Renal cortex interstitium (tissue), 11 donors: ENCODE results near the gene PDCD11. TPM values are rescaled to one million over a fixed set of nuclear protein-coding genes. Genes with fewer than 3 reads are reported as not detected.
"Not testable (repeated sequence)": the region's sequence is repeated elsewhere in the genome, so short reads cannot be mapped to it uniquely, and the experiment has no call there.

Experiments used
- DNase-seq, 11 donors: peaks; one replicate each; pipeline ENCODE4 v3.0.0-alpha.2; 2013; ENCODE audit warnings: low read depth in 9 of 11, low spot score in 4 of 11; ENCODE audit errors: extremely low read depth in 1 of 11
- polyA plus RNA-seq, 3 donors: library from polyadenylated mRNA; unstranded; fragments of 120-200 nt; gene quantifications; one replicate each; pipeline ENCODE4 v1.2.1, GENCODE V29; 2013; ENCODE audit not compliant: insufficient read length in 3 of 3

Gene PDCD11
- polyA plus RNA-seq, 3 donors, result 35.7 to 38.6 (median 36.7) TPM

DNA sequence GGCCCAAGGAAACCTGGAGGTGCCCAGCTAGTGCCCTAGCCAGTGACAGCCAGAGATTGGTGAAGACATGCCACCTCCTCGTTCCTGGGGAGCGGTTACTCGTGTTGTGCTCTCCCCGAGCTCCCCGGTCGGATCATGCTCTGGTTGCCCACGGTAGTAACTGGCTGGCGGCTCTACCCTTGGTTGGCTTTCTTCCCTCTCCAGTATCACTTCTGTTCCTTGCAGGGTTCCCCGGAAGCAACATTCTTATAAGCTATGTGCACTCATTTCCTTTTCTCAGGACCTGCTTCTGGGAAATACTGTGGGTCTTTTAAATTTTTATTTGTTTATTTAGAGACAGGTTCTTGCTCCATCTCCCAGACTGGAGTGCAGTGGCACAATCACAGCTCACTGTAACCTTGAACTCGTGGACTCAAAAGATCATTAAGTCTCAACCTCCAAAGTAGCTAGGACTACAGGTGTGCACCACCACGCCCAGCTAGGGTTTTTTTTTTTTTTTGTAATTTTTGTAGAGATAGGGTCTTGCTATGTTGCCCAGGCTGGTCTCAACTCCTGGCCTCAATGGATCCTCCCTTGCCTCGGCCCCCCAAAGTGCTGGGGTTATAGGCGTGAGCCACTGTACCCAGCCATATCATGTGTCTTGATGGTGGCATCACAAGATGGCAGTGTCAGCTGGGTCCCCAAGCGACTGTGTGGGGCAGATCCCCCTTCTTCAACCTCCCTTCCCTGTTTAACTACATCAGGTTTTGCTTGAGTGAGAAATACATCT is 69.2 kb downstream of the PDCD11 start:
- DNase-seq, result no peak

DNA sequence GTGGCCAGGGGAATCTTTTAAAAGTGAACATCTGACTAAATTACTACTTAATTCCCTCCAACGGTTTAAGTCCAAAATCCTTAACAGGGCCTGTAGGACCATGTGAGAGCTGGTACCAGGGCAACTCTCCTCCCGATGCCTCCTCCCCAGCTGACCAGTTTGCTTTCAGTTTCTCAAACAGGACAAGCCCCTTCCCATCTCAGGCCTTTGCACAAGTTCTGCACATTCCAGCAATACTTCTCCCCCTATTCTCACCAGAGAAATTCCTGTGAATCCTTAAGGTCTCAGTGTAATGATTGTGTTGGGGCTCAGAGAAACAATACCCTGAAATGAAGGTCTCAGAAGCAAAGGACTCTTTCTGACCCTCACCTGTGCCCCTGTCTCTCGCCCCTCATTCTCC is 70.3 kb downstream of the PDCD11 start:
- DNase-seq, result no peak

DNA sequence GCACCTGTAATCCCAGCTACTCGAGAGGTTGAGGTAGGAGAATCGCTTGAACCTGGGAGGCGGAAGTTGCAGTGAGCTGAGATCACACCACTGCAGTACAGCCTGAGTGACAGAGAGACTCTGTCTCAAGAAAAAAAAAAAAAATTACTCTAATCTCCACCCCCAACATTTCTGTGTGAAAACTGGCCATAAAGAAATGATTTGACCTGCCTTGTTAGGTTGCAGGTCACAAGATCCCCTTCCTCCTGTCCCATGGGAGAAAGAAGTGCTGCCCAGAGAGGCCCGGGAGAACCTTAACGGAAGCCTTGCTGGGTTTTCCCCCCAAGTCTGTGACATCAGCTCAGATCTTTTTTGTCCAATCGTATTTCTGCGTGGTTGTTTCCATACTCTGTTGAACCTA is 71.0 kb downstream of the PDCD11 start:
- DNase-seq, result no peak

DNA sequence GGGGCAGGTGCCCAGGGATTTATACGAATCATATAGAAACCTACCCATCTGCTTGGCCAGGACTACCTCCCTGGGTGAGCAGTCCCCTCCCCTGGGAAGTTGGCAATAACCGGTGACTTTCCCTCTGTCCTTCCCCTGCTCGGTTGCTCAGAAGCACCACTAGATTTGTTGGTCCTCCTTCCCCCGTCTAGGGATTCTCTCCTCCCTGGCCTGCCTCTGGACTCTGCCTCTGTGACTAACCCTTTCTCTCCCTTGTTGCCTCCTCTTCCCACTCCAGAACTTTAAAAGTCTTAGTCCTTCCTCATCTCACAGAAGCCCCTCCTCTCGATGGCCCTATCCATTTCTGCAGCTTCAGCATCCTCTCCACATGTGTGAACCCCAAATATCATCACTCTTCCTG is 72.8 kb downstream of the PDCD11 start:
- no peak for DNase-seq

DNA sequence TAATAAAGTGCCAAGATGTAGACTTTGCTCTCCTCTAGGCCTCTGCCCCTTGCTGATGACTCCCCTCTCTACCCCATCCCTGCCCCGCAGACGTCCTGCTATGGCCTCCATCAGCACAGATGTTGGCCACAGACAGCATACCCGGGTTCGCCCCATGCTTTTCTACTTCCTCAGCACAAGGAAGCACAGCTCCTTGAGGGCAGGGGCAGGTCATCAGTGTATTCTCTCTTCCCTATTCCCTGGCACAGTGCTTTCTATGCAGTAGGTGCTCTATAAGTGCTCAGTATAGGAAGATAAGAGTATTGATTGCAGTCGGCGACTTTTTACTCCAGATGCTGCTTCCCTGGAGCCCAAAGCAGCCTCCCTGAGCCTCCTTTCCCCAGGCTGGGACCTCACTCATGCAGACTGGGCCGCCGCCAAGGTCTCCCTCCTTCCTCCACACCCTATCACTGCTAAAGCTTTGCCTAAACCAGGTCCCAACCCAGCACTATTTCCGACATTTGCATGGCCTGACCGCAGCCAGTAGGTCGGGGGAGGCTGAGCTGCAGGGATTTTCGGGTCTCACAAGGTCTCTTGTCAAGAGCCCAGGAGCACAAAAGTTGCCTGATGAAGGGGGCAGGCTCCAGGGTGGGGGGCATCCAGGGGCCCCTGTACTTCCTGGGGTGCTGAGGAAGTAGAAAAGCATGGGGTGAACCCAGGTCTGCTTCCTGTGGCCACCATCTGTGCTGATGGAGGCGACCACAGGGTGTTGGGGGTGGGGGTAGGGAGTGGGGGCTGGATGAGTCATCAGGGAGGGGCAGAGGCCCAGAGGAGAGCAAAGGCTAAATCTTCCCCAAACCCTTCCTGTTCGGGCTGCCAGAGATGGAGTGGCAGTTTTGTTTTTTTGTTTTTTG is 74.6 kb downstream of the PDCD11 start:
- no peak for DNase-seq

DNA sequence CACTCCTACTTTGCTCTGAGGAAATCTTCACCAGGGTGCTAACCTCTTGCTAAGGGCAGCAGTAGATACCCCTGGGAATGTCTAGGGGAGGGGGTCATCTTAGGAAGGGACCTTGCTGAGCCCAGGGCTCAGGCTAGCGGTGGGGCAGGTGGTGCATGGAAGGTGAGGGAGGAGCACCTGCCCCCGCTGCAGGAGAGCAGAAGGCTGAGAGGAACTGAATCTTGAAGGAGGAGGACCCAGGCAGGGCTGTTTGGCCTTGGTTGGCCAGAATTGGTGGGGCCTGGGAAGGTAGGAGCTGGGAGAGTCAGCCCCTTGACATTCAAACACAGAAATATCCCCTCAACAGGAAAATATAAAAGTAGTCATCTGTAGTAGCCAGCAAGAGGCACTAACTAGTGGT is 75.6 kb downstream of the PDCD11 start:
- DNase-seq, result no peak

DNA sequence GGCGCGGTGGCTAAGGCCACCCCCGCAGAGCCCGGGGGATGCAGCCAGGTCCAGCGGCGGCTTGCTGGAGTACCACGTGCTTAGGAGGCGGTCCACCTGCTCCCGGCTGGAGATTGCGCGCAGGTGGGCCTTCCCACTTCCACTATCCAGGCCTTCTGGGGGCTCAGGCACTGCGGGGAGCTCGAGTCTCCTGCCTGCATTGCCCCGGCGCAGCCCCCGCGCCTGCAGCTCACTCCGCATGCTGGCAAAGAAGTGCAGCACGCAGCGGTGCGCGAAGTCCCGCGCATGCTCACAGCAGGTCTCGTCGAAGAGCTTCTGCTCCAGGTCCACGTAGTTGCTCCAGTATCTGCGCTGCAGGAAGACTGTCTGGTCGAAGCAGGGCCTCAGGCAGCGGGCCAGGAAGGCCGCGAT is 76.8 kb downstream of the PDCD11 start:
- no peak for DNase-seq

DNA sequence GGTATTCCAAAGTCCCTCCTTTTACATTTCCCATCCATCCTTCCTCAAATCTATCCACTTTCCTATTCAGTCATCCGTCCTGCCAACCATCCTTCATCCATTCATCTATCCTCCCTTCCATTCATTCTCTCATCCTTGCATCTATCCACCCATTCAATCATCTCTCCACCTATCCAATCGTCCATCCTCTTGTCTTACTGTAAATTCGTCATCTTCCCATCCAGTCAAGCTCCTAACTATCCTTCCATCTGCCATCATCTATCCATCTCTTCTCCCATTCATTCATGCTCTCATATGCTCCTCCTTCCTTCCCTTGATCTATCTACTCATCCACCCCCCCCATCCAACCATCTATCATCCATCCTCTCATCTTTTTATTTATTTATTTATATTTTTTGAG is 77.7 kb downstream of the PDCD11 start:
- DNase-seq, result no peak

DNA sequence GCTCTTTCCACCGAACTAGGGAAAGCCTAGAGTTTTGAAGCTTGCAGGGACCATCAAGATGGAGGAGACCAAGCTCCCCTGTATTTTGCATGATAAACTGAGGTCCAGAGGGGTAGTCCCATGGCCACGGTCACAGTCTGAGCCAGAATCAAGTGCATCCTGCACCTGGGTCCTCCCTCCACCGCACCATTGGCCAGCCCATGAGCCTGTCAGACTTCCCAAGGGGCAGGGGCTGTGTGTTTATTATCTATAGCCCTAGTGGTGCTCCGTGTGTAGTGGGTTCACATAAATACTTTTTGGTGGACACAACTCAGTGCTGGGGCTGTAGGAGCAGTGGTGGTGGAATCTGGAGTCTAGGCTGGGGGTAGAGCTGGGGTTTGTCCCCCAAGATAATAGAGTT is 79.0 kb downstream of the PDCD11 start:
- DNase-seq, result no peak

DNA sequence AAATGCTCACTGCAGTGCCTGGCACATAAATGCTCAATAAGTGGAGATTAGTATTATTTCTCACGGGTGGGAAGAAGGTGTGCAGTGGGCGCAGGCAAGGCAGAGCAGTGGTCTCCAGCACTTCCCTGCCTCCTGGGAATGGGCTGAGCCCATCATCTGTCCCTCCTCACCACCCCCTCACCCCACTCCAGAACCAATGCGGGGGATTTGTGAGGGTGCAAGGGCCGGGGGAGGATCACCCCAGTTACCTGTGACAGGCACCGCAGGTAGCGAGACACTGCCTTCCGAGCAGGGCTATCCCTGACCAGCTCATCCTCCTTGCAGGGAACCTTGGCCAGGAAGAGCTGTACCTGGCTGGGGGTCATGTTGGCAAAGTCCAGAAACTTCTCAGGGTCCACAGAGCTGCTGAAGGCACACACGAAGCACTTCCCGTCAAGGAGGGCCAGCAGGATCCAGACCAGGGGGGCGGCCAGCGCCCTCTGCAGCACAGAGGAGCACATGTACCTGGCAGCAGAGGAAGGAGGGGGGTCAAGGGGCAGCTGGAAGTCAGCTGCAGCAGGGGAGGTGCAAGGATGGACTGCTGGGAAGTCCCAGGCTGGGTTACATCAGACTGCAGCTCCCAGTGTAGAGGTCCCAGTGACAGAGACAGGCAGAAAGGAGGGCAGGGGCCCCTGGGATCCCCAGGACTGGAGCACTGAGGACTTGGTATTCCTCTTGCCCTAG is 79.8 kb downstream of the PDCD11 start:
- DNase-seq, result no peak

DNA sequence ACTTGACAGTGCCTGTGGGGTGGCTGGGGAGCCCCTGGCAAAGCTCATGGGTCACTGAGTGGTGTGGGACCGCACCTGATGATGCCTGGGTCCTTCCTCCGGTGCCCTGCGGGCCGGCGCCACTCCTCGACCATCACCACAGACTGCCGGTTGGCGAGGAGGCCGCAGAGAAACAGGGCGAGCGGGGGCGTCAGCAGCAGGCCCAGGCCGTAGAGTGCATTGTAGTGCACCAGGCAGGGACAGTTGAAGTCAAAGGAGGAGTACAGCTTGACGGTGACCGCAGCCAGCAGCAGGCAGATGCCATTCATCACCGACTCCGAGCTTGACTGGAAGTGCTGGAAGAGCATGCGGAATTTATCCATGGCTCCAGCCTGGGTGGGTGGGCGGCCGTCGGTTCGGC is 82.2 kb downstream of the PDCD11 start:
- DNase-seq, result no peak

DNA sequence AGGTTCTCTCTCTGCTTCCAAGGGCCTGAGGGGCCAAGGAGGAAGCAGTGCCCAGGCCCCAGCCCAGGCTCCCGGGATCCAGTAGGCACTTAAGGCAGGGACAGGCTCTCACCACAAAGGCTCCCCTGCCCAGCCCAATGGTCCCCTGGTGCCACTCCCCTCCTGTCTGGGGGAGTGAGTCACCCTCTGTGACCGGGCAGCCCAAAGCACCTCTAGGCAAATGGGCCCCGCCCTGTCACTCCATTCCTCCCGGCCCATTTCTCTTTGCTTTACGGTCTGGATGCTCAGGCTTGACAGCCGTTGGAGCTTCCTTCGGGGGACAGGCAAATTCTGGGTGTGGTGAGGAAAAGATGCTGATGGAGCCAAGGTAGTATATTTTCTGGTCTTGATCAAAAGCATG is 82.7 kb downstream of the PDCD11 start, which contains the start of gene CALHM3:
Gene CALHM3, minus strand, starts transcription at position 106 of the 400 bp plus-strand sequence. CDS start 208 bp downstream, outside the sequence.
- DNase-seq, result no peak

DNA sequence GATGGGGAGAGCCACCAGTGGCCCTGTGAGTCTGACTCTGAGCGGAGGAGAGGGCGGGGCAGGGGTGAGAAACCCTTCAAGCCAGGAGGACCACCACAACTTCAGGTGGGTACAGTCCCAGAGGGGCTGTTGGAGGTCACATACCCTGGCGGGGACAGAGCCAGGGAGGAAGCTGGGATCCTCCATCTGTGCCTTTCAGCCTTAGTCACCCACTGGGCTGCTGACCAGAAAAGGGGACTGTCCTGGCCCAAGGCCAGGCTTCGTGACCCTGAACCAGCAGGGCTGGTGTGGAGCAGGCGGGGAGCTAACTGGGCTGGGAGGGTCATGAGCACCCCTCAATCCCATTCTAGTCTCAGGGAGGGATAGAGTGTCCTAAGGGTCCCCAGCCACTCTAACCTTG is 84.1 kb downstream of the PDCD11 start:
- DNase-seq, result no peak

DNA sequence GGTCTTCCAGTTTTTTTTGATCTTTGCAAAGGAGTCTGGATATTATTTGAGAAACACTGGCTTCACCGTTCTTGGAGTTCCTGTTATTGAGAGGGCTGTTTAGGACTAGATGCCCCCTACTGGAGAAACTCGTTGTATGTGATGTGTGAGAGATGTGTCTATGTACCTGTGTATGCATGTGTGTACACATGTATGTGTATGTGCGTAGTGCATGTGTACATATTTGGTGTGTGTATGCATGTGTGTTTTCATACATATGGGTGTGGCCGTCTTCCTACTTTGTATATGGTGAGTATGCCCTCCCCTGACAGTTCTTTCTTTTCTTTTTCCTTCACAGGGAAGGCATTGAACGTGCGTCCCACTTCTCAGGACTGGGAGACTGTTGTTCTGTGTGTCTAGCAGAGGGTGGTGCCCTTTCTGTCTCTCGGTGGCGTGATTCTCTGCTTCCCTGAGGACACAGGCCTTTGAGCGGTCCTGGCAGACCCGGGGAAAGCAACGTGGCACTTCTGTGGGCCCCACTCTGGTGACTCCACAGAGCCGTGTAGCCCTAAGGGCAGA is 85.6 kb downstream of the PDCD11 start:
- DNase-seq, result no peak

DNA sequence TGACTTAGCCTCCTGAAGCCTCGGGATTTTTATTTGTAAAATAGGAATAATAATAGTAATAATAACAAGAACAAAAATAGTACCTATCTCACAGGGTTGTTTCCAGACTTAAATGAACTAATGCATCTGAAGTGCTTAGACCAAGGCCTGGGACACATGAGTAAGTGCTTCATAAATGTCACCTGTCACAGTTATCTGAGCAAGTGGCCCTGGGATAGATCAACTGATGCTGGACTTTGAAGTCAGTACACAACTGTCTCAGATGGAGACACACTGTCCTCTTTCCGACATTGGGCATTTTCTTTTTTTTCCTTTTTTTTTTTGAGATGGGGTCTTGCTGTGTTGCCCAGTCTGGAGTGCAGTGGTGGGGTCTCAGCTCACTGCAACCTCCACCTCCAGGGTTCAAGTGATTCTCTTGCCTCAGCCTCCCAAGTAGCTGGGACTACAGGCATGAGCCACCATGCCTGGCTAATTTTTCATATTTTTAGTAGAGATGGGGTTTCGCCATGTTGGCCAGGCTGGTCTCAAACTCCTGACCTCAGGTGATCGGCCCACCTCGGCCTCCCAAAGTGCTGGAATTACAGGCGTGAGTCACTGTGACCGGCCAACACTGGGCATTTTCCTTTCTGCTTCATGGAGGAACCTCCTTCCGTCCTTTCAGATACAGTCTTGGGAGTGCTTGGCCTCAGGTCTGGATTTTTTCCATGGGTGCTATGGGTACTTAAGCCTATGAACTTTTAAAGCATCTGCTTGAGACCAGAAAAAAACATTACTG is 90.4 kb downstream of the PDCD11 start:
- not testable (repeated sequence) for DNase-seq

DNA sequence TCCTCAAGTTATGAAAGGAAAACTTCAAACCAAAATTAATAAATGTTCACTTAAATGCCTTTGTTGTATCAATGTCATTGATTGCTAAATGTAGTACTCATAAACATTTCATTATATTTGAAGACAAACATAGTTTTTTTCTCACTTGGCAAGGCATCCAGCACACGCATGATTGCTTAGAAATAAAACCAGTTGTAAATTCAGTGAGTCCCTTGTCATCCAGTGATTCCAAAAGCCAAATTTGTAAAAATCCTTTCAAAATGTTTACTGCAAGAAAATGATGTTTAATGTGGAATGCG is 90.9 kb downstream of the PDCD11 start:
- DNase-seq, result no peak

DNA sequence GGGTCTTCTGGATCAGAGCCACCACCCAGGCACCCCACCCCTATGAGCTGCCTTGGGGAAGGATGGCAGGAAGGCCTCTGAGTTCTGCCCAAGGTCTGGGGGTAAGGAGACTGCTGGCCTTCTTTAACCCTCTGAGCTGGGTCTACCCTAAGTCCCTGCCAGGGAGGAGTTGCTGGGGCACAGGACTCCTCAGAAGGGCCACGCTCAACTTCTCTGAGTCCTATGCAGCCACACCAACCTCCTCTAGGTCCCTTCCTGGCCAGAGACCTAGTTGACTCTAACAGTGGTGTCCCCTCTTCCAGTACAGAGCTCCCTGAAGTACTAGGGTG is 94.5 kb downstream of the PDCD11 start:
- DNase-seq, result no peak

DNA sequence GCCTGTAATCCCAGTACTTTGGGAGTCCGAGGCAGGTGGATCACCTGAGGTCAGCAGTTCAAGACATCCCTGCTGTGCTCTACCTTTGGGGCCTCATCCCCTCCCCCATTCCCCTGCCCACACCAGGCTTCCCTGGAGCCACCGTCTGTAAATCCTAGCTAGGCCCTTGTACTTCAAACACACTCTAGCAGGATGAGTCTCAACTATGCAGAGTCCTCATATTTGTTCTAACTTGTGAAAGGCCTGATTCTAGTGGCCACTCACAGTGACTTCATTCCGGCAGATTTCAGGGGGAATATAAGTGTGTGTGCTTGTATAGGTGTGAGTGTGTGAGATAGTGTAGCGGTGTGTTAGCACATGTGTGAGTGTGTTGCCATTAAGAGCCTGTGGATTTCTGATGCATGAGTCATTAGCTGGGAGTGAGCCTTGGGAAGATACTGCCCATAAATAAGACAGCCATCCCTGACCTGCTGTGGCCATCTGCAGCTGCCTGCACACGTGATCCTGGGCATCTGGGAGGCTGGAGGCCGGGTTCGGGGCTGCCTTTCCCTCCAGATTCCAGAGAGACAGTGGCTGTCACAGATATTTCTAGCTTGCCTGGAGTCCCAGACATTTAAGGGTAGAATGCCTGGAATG is 95.4 kb downstream of the PDCD11 start:
- DNase-seq, result peak in 1 of 11 donors; percentile 60
